Uterus (tissue), 2 donors: ENCODE data around the gene STK25.

Experiments
- POLR2A ChIP-seq, 2 donors: fragments of 450-650 bp; IDR thresholded peaks; one replicate each; pipeline ENCODE4 v1.6.1; 2016; ENCODE audit warnings: antibody characterized with exemption in 2 of 2, mild to moderate bottlenecking in 1 of 2, moderate library complexity in 1 of 2
- TF ChIP-seq, protein P1 (sequence below), 4 experiments: fragments of 200-600 bp in 2 of 4; fragments of 450-650 bp in 2 of 4; sonication (generic) in 2 of 4; IDR thresholded peaks; one replicate each; pipeline ENCODE4 v1.5.1; 2016 to 2019; ENCODE audit warnings: antibody characterized with exemption in 4 of 4, mild to moderate bottlenecking in 2 of 4, moderate library complexity in 1 of 4

DNA sequence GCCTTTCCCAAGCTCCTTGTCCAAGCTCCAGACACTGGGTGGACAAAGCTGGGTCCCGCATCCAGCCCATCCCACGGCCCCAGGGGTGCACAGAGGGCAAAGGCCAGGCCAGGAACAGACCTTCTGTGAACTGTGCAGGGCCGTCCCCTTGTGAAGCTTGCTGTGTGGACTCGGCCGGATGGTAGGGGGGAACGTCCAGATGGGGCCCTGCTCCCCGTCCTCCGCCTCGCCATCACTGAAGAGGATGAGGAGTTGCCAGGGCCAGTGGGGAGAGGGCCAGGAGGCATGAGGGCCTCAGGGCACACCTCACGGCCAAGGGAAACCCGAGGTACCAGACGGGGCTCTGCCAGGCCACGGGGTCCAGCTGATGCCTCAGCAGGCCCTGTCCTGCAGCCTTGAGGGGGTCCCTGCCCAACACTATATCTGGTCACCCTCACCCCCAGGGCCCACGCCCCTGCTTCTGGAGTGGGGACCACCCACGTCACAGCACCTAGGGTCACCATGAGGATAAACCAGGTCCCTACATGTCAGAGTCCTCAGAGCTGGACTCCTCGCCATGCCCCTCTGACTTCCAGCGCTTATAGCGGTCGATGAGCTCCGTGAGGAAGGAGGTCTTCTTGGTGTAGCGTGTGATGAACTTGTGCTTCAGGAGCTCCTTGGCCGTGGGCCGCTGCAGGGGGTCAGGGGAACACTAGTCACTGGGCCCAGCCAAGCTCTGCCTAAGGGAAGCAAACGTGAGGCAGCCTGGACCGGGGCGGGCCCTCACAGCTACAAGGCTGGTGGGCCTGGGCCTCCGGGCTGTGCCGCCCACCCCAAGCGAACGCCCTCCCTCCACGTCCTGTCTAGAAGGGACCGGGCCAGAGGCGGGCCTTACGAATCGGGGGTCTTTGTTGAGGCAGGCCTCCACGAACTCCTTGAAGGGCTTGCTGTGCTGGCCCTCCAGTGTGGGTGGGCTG is 10.0 kb downstream of the STK25 start:
- TF ChIP-seq, protein P1, sequence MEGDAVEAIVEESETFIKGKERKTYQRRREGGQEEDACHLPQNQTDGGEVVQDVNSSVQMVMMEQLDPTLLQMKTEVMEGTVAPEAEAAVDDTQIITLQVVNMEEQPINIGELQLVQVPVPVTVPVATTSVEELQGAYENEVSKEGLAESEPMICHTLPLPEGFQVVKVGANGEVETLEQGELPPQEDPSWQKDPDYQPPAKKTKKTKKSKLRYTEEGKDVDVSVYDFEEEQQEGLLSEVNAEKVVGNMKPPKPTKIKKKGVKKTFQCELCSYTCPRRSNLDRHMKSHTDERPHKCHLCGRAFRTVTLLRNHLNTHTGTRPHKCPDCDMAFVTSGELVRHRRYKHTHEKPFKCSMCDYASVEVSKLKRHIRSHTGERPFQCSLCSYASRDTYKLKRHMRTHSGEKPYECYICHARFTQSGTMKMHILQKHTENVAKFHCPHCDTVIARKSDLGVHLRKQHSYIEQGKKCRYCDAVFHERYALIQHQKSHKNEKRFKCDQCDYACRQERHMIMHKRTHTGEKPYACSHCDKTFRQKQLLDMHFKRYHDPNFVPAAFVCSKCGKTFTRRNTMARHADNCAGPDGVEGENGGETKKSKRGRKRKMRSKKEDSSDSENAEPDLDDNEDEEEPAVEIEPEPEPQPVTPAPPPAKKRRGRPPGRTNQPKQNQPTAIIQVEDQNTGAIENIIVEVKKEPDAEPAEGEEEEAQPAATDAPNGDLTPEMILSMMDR (IDR thresholded peaks at IDR 0.05): no peak
- no peak for TF ChIP-seq POLR2A (IDR thresholded peaks at IDR 0.05)
